MM.1S (cell line): ENCODE results near the gene PODXL2.

Experiments used
- DNase-seq: peaks from one replicate; pipeline ENCODE4 v3.0.0-alpha.2; 2015
- H2AFZ ChIP-seq: fragments of 300-600 bp; sonication (generic); 2 replicates; pipeline ENCODE4 v1.6.0; 2016; ENCODE audit warnings: antibody characterized with exemption, low read length
- H3F3A ChIP-seq: fragments of 300-600 bp; sonication (generic); 2 replicates; pipeline ENCODE4 v1.6.1; 2016; ENCODE audit warnings: mild to moderate bottlenecking, antibody characterized with exemption, low read length, moderate library complexity, mixed read lengths; ENCODE audit not compliant: insufficient read depth
- H3K27ac ChIP-seq: fragments of 300-600 bp; sonication (generic); 2 replicates; pipeline ENCODE4 v1.5.1; 2016; ENCODE audit warnings: mild to moderate bottlenecking, low read length
- H3K27me3 ChIP-seq: fragments of 300-600 bp; sonication (generic); replicated peaks from 2 replicates; pipeline ENCODE4 v1.6.0; 2016; ENCODE audit warnings: low read length; ENCODE audit not compliant: insufficient read depth
- H3K36me3 ChIP-seq: fragments of 300-600 bp; sonication (generic); replicated peaks from 2 replicates; pipeline ENCODE4 v1.6.1; 2016; ENCODE audit warnings: mild to moderate bottlenecking, low read length, mixed read lengths; ENCODE audit not compliant: insufficient read depth
- H3K4me1 ChIP-seq: fragments of 300-600 bp; sonication (generic); 2 replicates; pipeline ENCODE4 v1.6.1; 2016; ENCODE audit warnings: low read length, mixed read lengths
- H3K4me2 ChIP-seq: fragments of 300-600 bp; sonication (generic); 2 replicates; pipeline ENCODE4 v1.6.0; 2016; ENCODE audit warnings: low read depth, low read length
- H3K4me3 ChIP-seq: fragments of 300-600 bp; sonication (generic); 2 replicates; pipeline ENCODE4 v1.5.1; 2016; ENCODE audit warnings: low read length, mixed read lengths
- H3K79me2 ChIP-seq: fragments of 300-600 bp; sonication (generic); 2 replicates; pipeline ENCODE4 v1.6.1; 2016; ENCODE audit warnings: mixed run types, low read length, mixed read lengths
- H3K9ac ChIP-seq: fragments of 300-600 bp; sonication (generic); 2 replicates; pipeline ENCODE4 v1.6.1; 2016; ENCODE audit warnings: low read length, mixed read lengths
- H3K9me2 ChIP-seq: fragments of 300-600 bp; sonication (generic); replicated peaks from 2 replicates; pipeline ENCODE4 v1.6.1; 2016; ENCODE audit warnings: mild to moderate bottlenecking, low read length, mixed read lengths; ENCODE audit not compliant: insufficient read depth
- H3K9me3 ChIP-seq: fragments of 300-600 bp; sonication (generic); replicated peaks from 2 replicates; pipeline ENCODE4 v1.6.1; 2016; ENCODE audit warnings: mild to moderate bottlenecking, low read length, mixed read lengths; ENCODE audit not compliant: insufficient read depth
- H4K20me1 ChIP-seq: fragments of 300-600 bp; sonication (generic); 2 replicates; pipeline ENCODE4 v1.6.1; 2016; ENCODE audit warnings: mild to moderate bottlenecking, low read length, moderate library complexity, mixed read lengths; ENCODE audit not compliant: insufficient read depth
- EZH2 ChIP-seq: fragments of 300-600 bp; sonication (generic); optimal IDR thresholded peaks from 2 replicates; pipeline ENCODE3; 2017; ENCODE audit warnings: low read depth, mild to moderate bottlenecking, antibody characterized with exemption, low read length, mixed read lengths
- EZH2phosphoT487 ChIP-seq: fragments of 300-600 bp; sonication (generic); IDR thresholded peaks from 2 replicates; pipeline ENCODE4 v1.6.1; 2018; ENCODE audit warnings: antibody characterized with exemption, low read length
- TF ChIP-seq, protein P1 (sequence below): fragments of 300-600 bp; sonication (generic); IDR thresholded peaks from 2 replicates; pipeline ENCODE4 v1.5.1; 2016; ENCODE audit warnings: antibody characterized with exemption, low read length, mixed read lengths

Gene PODXL2

DNA sequence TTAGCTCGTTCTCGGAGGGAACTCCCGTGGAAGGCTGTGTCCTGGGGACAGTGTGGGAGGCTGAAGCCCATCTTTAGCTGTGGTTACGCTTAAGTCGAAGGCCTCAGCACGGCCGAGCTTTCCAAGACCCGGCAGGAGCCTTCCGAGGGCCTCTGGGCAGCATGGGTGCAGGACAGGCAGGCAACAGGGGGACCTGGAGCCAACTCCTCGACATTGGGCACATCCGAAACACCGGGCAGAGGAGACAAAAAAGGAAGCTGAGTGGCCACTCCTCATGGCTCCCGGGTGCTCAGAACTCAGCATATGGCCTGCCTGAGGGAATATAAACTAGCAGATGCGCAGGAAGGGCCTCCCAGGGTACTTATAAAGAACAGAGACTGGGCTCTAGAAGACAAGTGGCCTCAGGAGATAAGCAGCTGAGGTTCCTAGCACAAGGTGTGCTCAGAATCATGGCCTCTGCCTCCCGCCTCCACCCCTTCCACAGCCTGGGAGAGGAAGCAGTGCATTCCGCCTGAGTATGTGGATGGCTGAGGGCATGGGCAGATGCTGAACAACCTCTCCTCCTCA lies 77.9 kb downstream of the PODXL2 start:
- H3K79me2 ChIP-seq: no peaks in the 10 kb centered on the region
- no peak overlapping the region for H3K4me2 ChIP-seq
- TF ChIP-seq EZH2 (no peak), EZH2phosphoT487 (no peak)
- TF ChIP-seq, protein P1, sequence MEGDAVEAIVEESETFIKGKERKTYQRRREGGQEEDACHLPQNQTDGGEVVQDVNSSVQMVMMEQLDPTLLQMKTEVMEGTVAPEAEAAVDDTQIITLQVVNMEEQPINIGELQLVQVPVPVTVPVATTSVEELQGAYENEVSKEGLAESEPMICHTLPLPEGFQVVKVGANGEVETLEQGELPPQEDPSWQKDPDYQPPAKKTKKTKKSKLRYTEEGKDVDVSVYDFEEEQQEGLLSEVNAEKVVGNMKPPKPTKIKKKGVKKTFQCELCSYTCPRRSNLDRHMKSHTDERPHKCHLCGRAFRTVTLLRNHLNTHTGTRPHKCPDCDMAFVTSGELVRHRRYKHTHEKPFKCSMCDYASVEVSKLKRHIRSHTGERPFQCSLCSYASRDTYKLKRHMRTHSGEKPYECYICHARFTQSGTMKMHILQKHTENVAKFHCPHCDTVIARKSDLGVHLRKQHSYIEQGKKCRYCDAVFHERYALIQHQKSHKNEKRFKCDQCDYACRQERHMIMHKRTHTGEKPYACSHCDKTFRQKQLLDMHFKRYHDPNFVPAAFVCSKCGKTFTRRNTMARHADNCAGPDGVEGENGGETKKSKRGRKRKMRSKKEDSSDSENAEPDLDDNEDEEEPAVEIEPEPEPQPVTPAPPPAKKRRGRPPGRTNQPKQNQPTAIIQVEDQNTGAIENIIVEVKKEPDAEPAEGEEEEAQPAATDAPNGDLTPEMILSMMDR: no peak
- no peak for DNase-seq
- no peaks in the 10 kb centered on the region for H4K20me1 ChIP-seq
- no peaks in the 10 kb centered on the region for H3K9me3 ChIP-seq
- H3K9ac ChIP-seq: no peak overlapping the region
- no peak overlapping the region for H2AFZ ChIP-seq
- H3K4me1 ChIP-seq: no peaks in the 10 kb centered on the region
- no peaks in the 10 kb centered on the region for H3K9me2 ChIP-seq
- H3K36me3 ChIP-seq: no peaks in the 10 kb centered on the region
- H3F3A ChIP-seq: no peaks in the 10 kb centered on the region
- no peak overlapping the region for H3K27ac ChIP-seq
- H3K4me3 ChIP-seq: no peak overlapping the region
- H3K27me3 ChIP-seq: no peaks in the 10 kb centered on the region

DNA sequence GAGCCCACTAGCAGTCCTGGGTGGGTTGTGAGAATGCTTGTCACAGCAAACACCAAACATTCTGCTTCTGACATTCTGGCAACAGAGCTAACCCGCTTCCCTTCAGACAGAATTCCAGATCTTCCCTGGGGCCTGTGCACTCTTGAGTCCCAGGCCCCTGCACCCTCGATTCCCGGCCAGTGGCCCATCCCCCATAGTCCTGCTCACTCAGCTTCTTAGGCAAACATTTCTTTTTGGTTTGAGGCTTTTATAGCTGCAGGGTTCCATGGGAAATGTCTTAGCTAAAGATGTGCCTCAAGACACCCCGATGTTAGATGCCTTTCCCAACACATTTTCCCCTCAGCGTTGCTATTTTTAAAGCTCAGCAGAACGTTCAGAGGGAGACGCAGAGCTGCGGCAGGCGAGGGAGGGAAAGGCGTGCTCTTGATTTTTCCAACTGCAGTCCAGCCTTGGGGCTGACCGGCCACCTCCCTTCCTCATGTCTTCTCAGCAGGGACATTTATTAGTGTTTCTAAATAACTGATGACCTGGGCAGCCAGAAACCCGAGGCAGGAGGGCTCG lies 78.9 kb downstream of the PODXL2 start:
- H4K20me1 ChIP-seq: no peaks in the 10 kb centered on the region
- H2AFZ ChIP-seq: no peak overlapping the region
- no peaks in the 10 kb centered on the region for H3K36me3 ChIP-seq
- no peak overlapping the region for H3K4me2 ChIP-seq
- H3K79me2 ChIP-seq: no peaks in the 10 kb centered on the region
- H3K4me1 ChIP-seq: no peaks in the 10 kb centered on the region
- no peaks in the 10 kb centered on the region for H3K9me3 ChIP-seq
- H3K4me3 ChIP-seq: no peak overlapping the region
- H3K27me3 ChIP-seq: no peaks in the 10 kb centered on the region
- DNase-seq: no peak
- H3K27ac ChIP-seq: no peak overlapping the region
- no peak overlapping the region for H3K9ac ChIP-seq
- H3F3A ChIP-seq: no peaks in the 10 kb centered on the region
- no peaks in the 10 kb centered on the region for H3K9me2 ChIP-seq
- TF ChIP-seq EZH2: no peak
- TF ChIP-seq, protein P1: no peak
- no peak for TF ChIP-seq EZH2phosphoT487

DNA sequence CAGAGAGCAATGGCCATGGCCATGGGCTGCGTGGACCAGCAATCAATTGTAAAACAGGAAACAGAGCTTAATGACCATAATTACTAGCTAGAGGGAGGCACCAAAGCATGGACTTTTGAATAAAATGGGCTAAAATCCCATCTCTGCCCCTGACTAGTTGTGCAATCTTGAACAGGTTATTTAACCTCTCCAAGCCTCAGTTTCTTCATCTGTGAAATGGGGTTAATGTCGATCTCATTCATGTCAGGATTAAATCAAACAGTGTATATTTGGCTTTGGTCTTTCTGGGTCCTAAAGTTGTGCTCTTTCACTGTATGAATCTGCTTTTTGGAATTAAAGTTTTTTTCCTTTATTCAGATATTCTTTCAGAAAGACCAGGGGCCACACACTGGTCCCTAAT lies 79.9 kb downstream of the PODXL2 start:
- DNase-seq: no peak
- H3K9me2 ChIP-seq: no peaks in the 10 kb centered on the region
- no peaks in the 10 kb centered on the region for H4K20me1 ChIP-seq
- H3K4me3 ChIP-seq: no peak overlapping the region
- H3K9ac ChIP-seq: no peak overlapping the region
- no peaks in the 10 kb centered on the region for H3K9me3 ChIP-seq
- H3K79me2 ChIP-seq: no peaks in the 10 kb centered on the region
- H3K27me3 ChIP-seq: no peaks in the 10 kb centered on the region
- H2AFZ ChIP-seq: no peak overlapping the region
- H3K27ac ChIP-seq: no peak overlapping the region
- no peak for TF ChIP-seq EZH2phosphoT487
- TF ChIP-seq, protein P1: no peak
- no peak for TF ChIP-seq EZH2
- H3F3A ChIP-seq: no peaks in the 10 kb centered on the region
- H3K4me1 ChIP-seq: no peaks in the 10 kb centered on the region
- H3K4me2 ChIP-seq: no peak overlapping the region
- no peaks in the 10 kb centered on the region for H3K36me3 ChIP-seq
